SU-DHL-6 (cell line): ENCODE data around the gene HTT.

Experiments used
- CTCF ChIP-seq: fragments of 200-600 bp; sonication (generic); IDR thresholded peaks from one replicate; pipeline ENCODE4 v1.5.1; 2017; ENCODE audit warnings: antibody characterized with exemption, mild to moderate bottlenecking, low read length, moderate library complexity; ENCODE audit not compliant: insufficient read depth, poor library complexity, severe bottlenecking
- EZH2phosphoT487 ChIP-seq: fragments of 200-600 bp; sonication (generic), shearing (Covaris generic); conservative IDR thresholded peaks from 2 replicates; pipeline ENCODE4 v1.6.1; 2018; ENCODE audit warnings: mild to moderate bottlenecking, antibody characterized with exemption, low read length, moderate library complexity, mixed read lengths

- TF ChIP-seq CTCF (no peak), EZH2phosphoT487 (no peak)
Observed at GRCh38 chr4:3041192-3042142, 33.0 kb upstream of the HTT start.
